Measurements from ENCODE around the gene PHF23.

PHF23 gene

GRCh38 chr17:7208754-7209460 lies 30.4 kb downstream of the PHF23 start:
- no peak overlapping the region for H3K4me2 ChIP-seq (ENCODE audit: low read depth, low read length, poor library complexity, severe bottlenecking)
- H2AFZ ChIP-seq (ENCODE audit: low read length): no peak overlapping the region
- TF ChIP-seq CTCF (conservative IDR thresholded peaks at IDR 0.05; ENCODE audit: low read length) (no peak), EZH2phosphoT487 (IDR thresholded peaks at IDR 0.05; ENCODE audit: borderline replicate concordance) (no peak)
- H3K9me3 ChIP-seq (ENCODE audit: insufficient read depth, low read depth, low read length): no peaks in the 10 kb centered on the region
- no peaks in the 10 kb centered on the region for H3F3A ChIP-seq (ENCODE audit: low read depth)
- no peaks in the 10 kb centered on the region for H3K27me3 ChIP-seq (ENCODE audit: insufficient read depth, low read length, poor library complexity, severe bottlenecking)
- peaks cover 16% of the 10 kb centered on the region for H3K79me2 ChIP-seq (ENCODE audit: insufficient read depth, low read length)
- H3K9ac ChIP-seq (ENCODE audit: low read depth, low read length, poor library complexity, severe bottlenecking): no peak overlapping the region
- H3K4me1 ChIP-seq (ENCODE audit: insufficient read depth, low read length, poor library complexity, severe bottlenecking): peaks cover 6% of the 10 kb centered on the region
- H3K36me3 ChIP-seq (ENCODE audit: insufficient read depth, low read length): peaks cover under 1% of the 10 kb centered on the region; the same call in 1 of the 2 replicates
- H4K20me1 ChIP-seq (ENCODE audit: insufficient read depth, low read length, poor library complexity, severe bottlenecking): peaks cover 2% of the 10 kb centered on the region
- H3K9me2 ChIP-seq (replicated peaks; ENCODE audit: low read depth, low read length): no peaks in the 10 kb centered on the region
- H3K4me3 ChIP-seq (ENCODE audit: low read length, poor library complexity, severe bottlenecking): no peak overlapping the region

GRCh38 chr17:7208027-7208571 lies 31.2 kb downstream of the PHF23 start:
- H3K4me2 ChIP-seq (ENCODE audit: low read depth, low read length, poor library complexity, severe bottlenecking): no peak overlapping the region
- H3K79me2 ChIP-seq (ENCODE audit: insufficient read depth, low read length): peaks cover 10% of the 10 kb centered on the region
- H3F3A ChIP-seq (ENCODE audit: low read depth): no peaks in the 10 kb centered on the region
- H3K9me2 ChIP-seq (replicated peaks; ENCODE audit: low read depth, low read length): no peaks in the 10 kb centered on the region
- peaks cover 9% of the 10 kb centered on the region; the same call in 1 of the 2 replicates for H3K36me3 ChIP-seq (ENCODE audit: insufficient read depth, low read length)
- no peak overlapping the region for H3K4me3 ChIP-seq (ENCODE audit: low read length, poor library complexity, severe bottlenecking)
- peaks cover 2% of the 10 kb centered on the region for H4K20me1 ChIP-seq (ENCODE audit: insufficient read depth, low read length, poor library complexity, severe bottlenecking)
- no peak for TF ChIP-seq CTCF (conservative IDR thresholded peaks at IDR 0.05; ENCODE audit: low read length)
- no peak for TF ChIP-seq EZH2phosphoT487 (IDR thresholded peaks at IDR 0.05; ENCODE audit: borderline replicate concordance)
- no peak overlapping the region for H2AFZ ChIP-seq (ENCODE audit: low read length)
- no peaks in the 10 kb centered on the region for H3K4me1 ChIP-seq (ENCODE audit: insufficient read depth, low read length, poor library complexity, severe bottlenecking)
- H3K9me3 ChIP-seq (ENCODE audit: insufficient read depth, low read depth, low read length): no peaks in the 10 kb centered on the region
- H3K9ac ChIP-seq (ENCODE audit: low read depth, low read length, poor library complexity, severe bottlenecking): no peak overlapping the region
- H3K27me3 ChIP-seq (ENCODE audit: insufficient read depth, low read length, poor library complexity, severe bottlenecking): no peaks in the 10 kb centered on the region

GRCh38 chr17:7207120-7208001 lies 31.9 kb downstream of the PHF23 start:
- Histone ChIP-seq H3K36me3 (ENCODE audit: insufficient read depth, low read length) (peaks cover 16% of the 10 kb centered on the region; the same call in 1 of the 2 replicates), H3K79me2 (ENCODE audit: insufficient read depth, low read length) (peaks cover 6% of the 10 kb centered on the region), H3K9me3 (ENCODE audit: insufficient read depth, low read depth, low read length) (no peaks in the 10 kb centered on the region), H3K27me3 (ENCODE audit: insufficient read depth, low read length, poor library complexity, severe bottlenecking) (no peaks in the 10 kb centered on the region), H3K9ac (ENCODE audit: low read depth, low read length, poor library complexity, severe bottlenecking) (no peak overlapping the region), H3K4me1 (ENCODE audit: insufficient read depth, low read length, poor library complexity, severe bottlenecking) (no peaks in the 10 kb centered on the region), H4K20me1 (ENCODE audit: insufficient read depth, low read length, poor library complexity, severe bottlenecking) (peaks cover 2% of the 10 kb centered on the region), H2AFZ (ENCODE audit: low read length) (no peak overlapping the region), H3F3A (ENCODE audit: low read depth) (no peaks in the 10 kb centered on the region), H3K9me2 (replicated peaks; ENCODE audit: low read depth, low read length) (no peaks in the 10 kb centered on the region), H3K4me2 (ENCODE audit: low read depth, low read length, poor library complexity, severe bottlenecking) (no peak overlapping the region), H3K4me3 (ENCODE audit: low read length, poor library complexity, severe bottlenecking) (no peak overlapping the region)
- TF ChIP-seq CTCF (conservative IDR thresholded peaks at IDR 0.05; ENCODE audit: low read length) (no peak), EZH2phosphoT487 (IDR thresholded peaks at IDR 0.05; ENCODE audit: borderline replicate concordance) (no peak)
